Muscle layer of duodenum (tissue), 2 donors: ENCODE data around the gene SKIL.
"Not testable (repeated sequence)": the region's sequence is repeated elsewhere in the genome, so short reads cannot be mapped to it uniquely, and the experiment has no call there.

Experiments
- H3K27ac ChIP-seq: one replicate; pipeline ENCODE4 v1.7.0; 2013; ENCODE audit warnings: mild to moderate bottlenecking, low read length
- H3K27me3 ChIP-seq: one replicate; pipeline ENCODE4 v1.7.0; 2013; ENCODE audit warnings: low read depth, mild to moderate bottlenecking, control low read depth, low read length
- H3K36me3 ChIP-seq, 2 donors: one replicate each; pipeline ENCODE4 v1.7.0; 2013; ENCODE audit warnings: low read length in 2 of 2, control low read depth in 1 of 2, mild to moderate bottlenecking in 1 of 2; ENCODE audit not compliant: insufficient read depth in 2 of 2, control insufficient read depth in 1 of 2
- H3K4me1 ChIP-seq, 2 donors: one replicate each; pipeline ENCODE4 v1.7.0; 2013; ENCODE audit warnings: low read length in 2 of 2, mild to moderate bottlenecking in 2 of 2, control low read depth in 1 of 2, moderate library complexity in 1 of 2; ENCODE audit not compliant: insufficient read depth in 2 of 2, control insufficient read depth in 1 of 2
- H3K4me3 ChIP-seq, 2 donors: one replicate each; pipeline ENCODE4 v1.7.0; 2013; ENCODE audit warnings: low read length in 2 of 2, low read depth in 1 of 2, mild to moderate bottlenecking in 1 of 2
- H3K9me3 ChIP-seq, 2 donors: one replicate each; pipeline ENCODE4 v1.7.0; 2013; ENCODE audit warnings: low read length in 2 of 2, control low read depth in 1 of 2, mild to moderate bottlenecking in 1 of 2; ENCODE audit not compliant: control insufficient read depth in 1 of 2
- donor health status: healthy.

SKIL gene

DNA sequence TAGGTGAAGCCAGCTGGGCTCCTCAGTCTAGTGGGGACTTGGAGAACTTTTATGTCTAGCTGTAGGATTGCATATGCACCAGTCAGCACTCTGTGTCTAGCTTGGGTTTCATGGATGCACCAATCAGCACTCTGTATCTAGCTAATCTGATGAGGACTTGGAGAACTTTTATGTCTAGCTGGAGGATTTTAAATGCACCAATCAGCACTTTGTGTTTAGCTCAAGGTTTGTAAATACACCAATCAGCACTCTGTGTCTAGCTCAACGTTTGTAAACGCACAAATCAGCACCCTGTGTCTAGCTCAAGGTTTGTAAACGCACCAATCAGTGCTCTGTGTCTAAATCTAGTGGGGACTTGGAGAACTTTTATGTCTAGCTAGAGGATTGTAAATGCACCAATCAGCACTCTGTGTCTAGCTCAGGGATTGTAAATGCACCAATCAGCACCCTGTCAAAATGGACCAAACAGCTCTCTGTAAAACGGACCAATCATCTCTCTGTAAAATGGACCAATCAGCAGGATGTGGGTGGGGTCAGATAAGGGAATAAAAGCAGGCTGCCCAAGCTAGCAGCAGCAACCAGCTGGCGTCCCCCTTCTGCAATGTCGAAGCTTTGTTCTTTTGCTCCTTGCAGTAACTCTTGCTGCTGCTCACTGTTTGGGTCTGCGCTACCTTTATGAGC, 29.5 kb upstream of the SKIL start:
- H3K27ac ChIP-seq, H3K27me3 ChIP-seq, H3K4me3 ChIP-seq, H3K4me1 ChIP-seq, H3K9me3 ChIP-seq, H3K36me3 ChIP-seq: not testable (repeated sequence)

DNA sequence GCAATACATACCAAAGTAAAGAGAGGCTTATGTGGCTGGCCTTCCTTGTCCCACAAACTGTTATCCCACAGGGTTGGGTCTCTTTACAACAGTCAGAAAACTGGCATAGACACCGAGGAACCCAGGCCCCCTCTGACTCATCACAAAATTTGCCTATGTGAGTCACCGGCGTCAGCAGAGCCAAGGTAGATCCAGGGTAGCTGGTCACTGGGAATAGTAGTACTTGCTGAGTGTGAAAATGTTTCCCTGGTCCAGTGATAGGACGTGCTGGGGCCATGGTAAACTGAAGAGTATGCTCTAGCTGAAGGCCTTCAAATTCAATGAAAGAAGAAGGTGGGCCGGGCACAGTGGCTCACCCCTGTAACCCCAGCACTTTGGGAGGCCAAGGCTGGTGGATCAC, 27.1 kb upstream of the SKIL start:
- no peaks in the 10 kb centered on the region for H3K9me3 ChIP-seq
- no peaks in the 10 kb centered on the region for H3K27me3 ChIP-seq
- H3K36me3 ChIP-seq, result no peaks in the 10 kb centered on the region
- H3K4me1 ChIP-seq, result no peaks in the 10 kb centered on the region
- no peak overlapping the region for H3K27ac ChIP-seq
- H3K4me3 ChIP-seq, result no peak overlapping the region

DNA sequence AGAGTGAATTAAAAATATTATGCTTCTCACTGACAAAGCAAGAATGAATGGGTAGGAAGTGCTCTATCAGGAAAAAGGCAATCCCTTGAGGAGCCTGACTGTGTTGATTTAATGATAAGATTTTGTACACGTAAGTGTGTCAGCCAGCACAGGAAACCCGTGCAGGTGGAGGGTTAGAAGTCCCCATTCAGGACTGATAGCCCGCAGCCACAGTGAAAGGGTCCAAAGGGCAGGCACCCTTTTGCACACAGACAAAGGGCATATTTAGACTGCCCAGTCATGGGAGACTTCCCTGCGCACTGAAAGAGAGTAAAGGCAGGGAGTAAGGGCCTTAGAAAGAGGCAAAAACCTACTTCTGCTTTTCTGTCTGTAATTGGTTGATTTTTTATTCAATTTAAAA, 26.4 kb upstream of the SKIL start:
- Histone ChIP-seq H3K27ac (no peak overlapping the region), H3K4me1 (no peaks in the 10 kb centered on the region), H3K9me3 (no peaks in the 10 kb centered on the region), H3K4me3 (no peak overlapping the region), H3K36me3 (no peaks in the 10 kb centered on the region), H3K27me3 (no peaks in the 10 kb centered on the region)

DNA sequence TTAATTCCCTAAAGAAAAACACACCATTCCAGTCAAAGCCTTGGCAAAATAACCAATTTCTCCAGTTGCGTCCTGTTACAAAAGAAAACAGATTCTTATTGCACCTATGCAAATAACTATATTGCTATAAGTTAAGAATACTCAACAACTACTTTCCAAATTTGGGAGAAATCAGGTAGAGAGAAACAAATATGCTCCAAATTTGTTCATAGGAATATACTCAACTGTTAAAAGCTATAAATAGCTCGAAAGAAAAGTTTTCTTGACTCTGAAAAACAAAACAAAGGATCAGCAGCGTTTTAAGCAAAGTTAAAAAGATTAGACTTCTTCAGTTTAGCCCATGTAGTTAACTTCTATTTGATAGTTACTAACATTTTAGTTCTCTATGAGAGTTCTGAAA, 20.1 kb upstream of the SKIL start:
- no peak overlapping the region for H3K27ac ChIP-seq
- no peak overlapping the region for H3K4me3 ChIP-seq
- H3K9me3 ChIP-seq, result no peaks in the 10 kb centered on the region
- no peaks in the 10 kb centered on the region for H3K27me3 ChIP-seq
- H3K4me1 ChIP-seq, result no peaks in the 10 kb centered on the region
- H3K36me3 ChIP-seq, result no peaks in the 10 kb centered on the region

DNA sequence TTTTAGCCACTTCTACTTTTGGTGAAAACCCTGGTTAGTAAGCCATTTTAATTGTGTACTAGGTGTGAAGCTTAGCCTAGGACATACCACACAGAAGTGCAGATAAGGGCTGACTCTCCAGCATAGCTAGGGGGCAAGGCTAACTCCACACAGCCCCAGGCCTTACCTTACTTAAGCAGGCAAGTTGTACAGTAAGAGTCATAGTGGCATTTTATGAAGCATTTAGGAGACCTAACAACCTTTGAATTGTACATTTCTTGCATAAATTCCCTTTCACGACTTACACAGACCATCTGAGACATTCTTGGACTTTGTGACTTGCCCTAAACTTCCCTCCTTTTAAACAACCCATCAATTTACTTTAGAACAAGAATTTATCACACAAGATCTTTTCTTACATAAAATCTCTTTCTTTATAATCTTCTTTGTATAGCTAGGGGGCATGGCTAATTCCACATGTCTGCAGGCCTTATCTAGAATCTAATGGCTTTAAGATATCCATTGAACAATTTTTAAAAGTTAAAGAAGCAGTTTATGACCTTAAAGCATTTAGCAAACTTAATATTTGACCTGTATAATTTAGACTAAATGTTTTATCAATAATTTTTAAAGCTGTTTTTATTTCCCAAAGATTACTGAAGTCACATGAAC, 18.7 kb upstream of the SKIL start:
- no peak overlapping the region for H3K4me3 ChIP-seq
- no peaks in the 10 kb centered on the region for H3K36me3 ChIP-seq
- no peak overlapping the region for H3K27ac ChIP-seq
- H3K27me3 ChIP-seq, result no peaks in the 10 kb centered on the region
- H3K9me3 ChIP-seq, result no peaks in the 10 kb centered on the region
- no peaks in the 10 kb centered on the region for H3K4me1 ChIP-seq

DNA sequence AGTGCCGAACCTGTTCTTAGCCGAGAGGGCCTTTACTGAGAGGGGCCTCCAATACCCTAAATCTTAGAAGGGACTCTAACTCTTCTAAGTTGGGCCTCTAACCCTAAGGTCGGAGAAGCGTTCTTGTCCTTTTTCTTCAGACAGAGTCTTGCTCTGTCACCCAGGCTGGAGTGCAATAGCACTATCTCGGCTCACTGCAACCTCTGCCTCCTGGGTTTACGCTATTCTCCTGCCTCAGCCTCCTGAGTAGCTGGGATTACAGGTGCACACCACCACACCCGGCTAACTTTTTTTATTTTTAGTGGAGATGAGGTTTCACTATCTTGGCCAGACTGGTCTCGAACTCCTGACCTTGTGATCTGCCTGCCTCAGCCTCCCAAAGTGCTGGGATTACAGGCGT, 15.2 kb upstream of the SKIL start:
- not testable (repeated sequence) for H3K27ac ChIP-seq, H3K9me3 ChIP-seq, H3K36me3 ChIP-seq

DNA sequence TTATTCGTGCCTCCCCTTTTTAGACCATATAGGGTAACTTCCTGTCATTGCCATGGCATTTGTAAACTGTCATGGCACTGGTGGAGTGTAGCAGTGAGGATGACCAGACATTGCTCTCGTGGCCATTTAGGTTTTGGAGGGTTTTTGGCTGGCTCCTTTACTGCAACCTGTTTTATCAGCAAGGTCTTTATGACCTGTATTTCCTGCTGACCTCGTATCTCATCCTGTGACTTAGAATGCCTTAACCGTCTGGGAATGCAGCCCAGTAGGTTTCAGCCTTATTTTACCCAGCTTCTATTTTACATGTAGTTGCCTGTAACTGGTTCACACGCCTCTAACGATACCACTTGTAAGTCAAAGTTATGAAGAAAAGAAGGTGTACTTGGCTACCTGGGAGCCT, 13.7 kb upstream of the SKIL start:
- not testable (repeated sequence) for H3K36me3 ChIP-seq, H3K9me3 ChIP-seq, H3K27me3 ChIP-seq, H3K4me1 ChIP-seq, H3K4me3 ChIP-seq, H3K27ac ChIP-seq

More for the DNA sequence above, 15.2 kb upstream of the SKIL start:
- not testable (repeated sequence) for H3K4me3 ChIP-seq, H3K27me3 ChIP-seq, H3K4me1 ChIP-seq

DNA sequence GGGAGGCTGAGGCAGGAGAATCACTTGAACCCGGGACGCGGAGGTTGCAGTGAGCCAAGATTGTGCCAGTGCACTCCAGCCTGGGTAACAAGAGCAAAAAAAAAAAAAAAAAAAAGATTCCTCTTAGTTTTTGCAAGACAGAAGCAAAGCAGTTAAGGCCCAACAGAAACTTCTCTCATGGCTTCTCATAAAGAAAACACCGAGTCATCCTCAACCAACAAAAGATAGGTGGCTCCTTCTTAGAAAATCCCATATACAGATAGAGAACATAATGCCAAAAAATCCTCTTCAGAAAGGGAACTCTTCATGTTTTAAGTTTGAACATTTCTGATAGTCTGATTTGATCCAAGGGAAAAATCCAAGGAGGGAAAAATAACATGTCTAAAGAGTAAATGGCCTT, 12.5 kb upstream of the SKIL start:
- Histone ChIP-seq H3K4me1 (no peaks in the 10 kb centered on the region), H3K36me3 (no peaks in the 10 kb centered on the region), H3K4me3 (no peak overlapping the region), H3K27ac (no peak overlapping the region), H3K9me3 (no peaks in the 10 kb centered on the region), H3K27me3 (no peaks in the 10 kb centered on the region)

DNA sequence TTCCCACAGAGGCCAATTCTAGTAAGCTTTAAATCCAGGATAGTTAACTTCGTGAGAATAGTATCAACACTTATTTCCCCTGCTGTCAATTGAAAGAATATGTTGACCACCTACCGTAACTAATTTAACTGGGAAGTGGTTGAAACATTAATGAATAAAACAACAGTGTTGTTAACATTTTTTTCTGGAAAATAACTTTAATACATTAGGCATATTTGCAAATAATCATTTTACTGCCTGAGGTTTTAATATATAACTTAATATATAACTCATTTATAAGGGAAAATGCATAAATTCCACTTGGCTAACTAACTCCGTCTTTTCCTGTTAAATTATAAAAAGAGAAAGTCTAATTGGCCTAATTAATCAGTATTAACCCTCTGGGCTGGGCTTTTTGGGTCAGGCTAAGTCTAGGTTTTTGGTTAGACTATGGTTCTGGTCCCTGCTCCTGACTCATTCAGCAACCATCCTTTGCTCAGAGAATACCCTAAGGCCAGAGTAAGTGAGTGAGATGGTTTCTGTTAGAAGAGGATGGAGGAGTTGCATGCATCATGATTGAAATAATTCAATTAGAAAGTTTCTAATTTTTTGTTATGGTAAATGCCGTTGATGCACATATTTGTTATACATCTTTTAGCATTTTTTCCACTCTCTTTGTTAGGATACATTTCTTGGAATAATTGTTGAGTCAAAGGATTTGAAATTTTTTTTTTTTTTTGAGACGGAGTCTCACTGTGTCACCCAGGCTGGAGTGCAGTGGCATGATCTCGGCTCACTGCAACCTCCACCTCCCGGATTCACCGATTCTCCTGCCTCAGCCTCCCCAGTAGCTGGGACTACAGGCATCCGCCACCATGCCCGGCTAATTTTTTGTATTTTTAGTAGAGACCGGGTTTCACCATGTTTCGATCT, 10.8 kb upstream of the SKIL start:
- Histone ChIP-seq H3K4me1 (no peaks in the 10 kb centered on the region), H3K4me3 (no peak overlapping the region), H3K36me3 (no peaks in the 10 kb centered on the region), H3K27ac (no peak overlapping the region), H3K9me3 (no peaks in the 10 kb centered on the region), H3K27me3 (no peaks in the 10 kb centered on the region)

DNA sequence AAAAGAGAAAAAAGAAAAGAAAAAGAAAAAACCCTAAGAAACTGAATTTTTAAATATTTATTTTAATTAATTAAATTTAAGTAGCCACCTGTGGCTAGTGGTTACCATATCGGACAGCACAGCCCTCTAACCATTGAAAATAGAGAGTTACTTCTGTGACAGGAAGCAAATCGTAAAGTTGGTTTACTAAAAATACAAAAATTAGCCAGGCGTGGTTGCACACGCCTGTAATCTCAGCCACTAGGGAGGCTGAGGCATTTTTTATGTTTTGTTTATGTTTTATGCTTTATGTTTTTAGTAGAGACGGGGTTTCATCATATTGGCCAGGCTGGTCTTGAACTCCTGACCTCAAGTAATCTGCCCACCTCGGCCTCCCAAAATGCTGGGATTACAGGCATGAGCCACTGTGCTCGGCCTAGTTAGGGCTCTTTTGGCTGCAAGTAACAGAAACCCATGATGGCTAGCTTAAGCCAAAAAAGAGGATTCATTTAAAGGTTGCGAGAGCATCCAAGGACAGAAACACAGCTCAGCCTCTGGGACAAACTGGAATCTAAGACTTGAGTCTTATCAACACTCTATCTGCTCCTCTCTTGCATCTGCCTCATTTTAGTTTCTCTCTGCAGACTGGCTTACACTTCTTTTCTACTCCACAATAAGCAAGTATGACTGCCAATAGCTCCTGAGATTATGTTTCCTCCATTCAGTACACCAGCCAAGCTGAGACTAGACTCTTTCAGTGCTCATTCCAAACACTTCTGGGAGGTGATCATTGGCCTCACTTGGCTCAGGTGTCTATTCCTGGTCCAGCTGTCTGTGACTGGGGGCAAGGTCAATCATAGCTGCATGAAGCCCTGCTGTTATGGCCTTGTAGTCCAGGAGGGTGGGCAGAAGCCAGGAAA, 6.8 kb upstream of the SKIL start:
- Histone ChIP-seq H3K36me3 (no peaks in the 10 kb centered on the region), H3K4me3 (no peak overlapping the region), H3K4me1 (no peaks in the 10 kb centered on the region), H3K27me3 (no peaks in the 10 kb centered on the region), H3K9me3 (no peaks in the 10 kb centered on the region), H3K27ac (no peak overlapping the region)

DNA sequence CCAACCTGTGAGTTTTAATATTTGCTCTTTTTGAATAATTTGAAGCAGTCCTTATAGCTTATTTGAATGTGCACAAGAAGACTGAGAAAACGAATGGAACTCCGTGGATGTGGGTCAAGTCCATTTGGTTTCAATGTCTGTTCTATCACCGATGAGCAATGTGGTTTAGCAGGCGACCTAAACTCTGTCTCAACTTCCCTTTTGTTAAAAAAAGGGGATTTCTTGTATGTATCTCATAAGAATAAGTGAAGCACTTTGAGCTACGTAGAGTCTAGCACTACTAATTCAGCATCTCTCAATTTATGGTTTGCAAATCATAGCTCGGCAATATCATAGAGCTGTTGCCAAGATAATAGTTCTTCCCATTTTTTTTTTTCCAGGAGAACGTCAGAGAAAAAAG, 4.6 kb upstream of the SKIL start:
- Histone ChIP-seq H3K9me3 (no peaks in the 10 kb centered on the region), H3K4me3 (no peak overlapping the region), H3K27ac (no peak overlapping the region), H3K4me1 (no peaks in the 10 kb centered on the region), H3K27me3 (no peaks in the 10 kb centered on the region), H3K36me3 (peaks cover 0 to 5% of the 10 kb centered on the region in 2 donors)
